ENCODE data around the gene SGMS1. TPM values are rescaled to one million over a fixed set of nuclear protein-coding genes. Genes with fewer than 3 reads are reported as not detected.
"Not testable (repeated sequence)": the region's sequence is repeated elsewhere in the genome, so short reads cannot be mapped to it uniquely, and the experiment has no call there.

Gene SGMS1
- total RNA-seq, 1 donor from 2014 or later, result 111 TPM

- no peak for DNase-seq (ENCODE audit: low spot score)
Measured at GRCh38 chr10:50426485-50426884, 197.3 kb downstream of the SGMS1 start.

DNA sequence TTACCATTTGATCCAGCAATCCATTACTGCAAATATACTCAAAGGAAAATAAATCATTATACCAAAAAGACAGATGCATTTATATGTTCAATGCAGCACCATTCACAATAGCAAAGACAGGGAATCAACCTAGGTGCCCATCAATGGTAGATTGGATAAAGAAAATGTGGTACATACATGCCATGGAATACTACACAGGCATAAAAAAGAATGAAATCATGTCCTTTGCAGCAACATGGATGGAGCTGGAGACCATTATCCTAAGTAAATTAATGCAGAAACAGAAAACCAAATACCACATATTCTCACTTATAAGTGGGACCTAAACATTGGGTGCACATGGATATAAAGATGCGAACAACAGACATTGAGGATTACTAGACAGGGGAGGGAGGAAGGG is 198.5 kb downstream of the SGMS1 start:
- not testable (repeated sequence) for DNase-seq (ENCODE audit: low spot score)

DNA sequence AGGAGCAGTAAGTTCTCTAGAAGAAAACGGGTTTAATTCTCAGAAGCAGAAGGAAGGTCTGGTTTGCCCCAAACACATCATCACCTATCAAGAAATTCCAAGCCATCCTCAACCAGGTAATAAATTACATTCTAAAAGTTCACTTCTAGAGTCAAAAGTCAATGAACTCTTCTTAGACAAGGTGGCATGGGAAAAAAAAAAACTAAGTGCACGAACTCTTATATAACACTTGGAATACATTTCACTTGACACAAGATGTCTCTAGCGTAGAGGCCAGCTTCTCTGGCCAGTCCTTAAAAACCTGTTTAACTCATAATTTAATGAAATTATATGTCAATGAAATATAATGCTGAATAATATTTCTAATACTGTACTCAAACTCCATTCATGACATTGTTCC is 200.3 kb downstream of the SGMS1 start:
- no peak for DNase-seq (ENCODE audit: low spot score)

GRCh38 chr10:50422259-50422658 is 201.5 kb downstream of the SGMS1 start:
- peak; percentile 18 for DNase-seq (ENCODE audit: low spot score)

DNA sequence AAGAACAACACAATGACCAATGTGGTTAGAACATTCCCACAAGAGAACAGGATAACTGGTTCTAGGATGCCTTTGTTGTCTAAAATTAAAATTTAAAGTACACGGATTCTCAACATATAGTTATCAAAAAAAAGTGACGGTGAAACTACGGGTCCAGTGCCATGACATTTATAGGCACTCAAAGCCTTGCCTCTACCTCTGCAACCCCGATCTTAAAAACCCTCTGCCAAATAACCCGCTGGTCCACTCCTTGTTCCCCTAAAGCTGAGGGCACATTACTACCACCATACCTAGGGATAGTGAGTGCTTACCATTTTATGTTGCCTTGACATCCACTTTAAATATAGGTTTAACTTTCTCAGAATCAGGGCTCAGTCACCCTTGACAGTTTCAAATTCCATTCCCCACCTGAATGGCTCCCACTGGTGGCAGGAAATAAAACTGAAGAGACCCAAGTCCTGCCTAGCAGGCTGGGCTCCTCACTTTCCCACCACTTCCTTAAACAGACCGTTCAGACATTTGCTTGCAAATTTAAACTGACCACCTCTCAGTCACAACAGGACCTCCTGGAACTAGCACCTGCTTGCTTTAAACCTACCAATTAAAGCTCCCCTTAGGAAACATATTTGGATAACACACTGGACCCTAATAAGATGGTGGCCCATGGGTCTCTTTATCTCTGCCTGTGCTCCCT is 202.6 kb downstream of the SGMS1 start:
- DNase-seq (ENCODE audit: low spot score), result peak; percentile 34

DNA sequence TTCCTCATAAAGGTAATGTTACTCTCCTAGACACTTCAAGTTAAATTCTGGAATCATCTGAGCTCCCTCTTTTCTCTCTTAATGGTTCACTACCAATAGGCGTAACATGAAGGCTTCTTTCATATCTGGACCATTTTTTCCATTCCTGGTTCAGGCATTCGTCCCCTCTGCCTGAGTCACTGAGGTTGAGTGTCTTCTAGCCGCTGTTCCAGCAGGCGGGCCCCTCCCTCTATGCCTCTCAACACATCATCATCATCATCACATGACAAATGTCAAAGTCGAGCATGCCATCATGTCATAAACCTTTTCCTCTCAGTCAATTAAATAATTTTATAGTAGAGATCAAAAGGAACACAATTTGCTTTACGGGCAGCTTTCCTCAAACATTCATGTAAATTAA is 203.6 kb downstream of the SGMS1 start:
- no peak for DNase-seq (ENCODE audit: low spot score)

GRCh38 chr10:50419756-50420155 is 204.0 kb downstream of the SGMS1 start:
- DNase-seq (ENCODE audit: low spot score), result no peak

DNA sequence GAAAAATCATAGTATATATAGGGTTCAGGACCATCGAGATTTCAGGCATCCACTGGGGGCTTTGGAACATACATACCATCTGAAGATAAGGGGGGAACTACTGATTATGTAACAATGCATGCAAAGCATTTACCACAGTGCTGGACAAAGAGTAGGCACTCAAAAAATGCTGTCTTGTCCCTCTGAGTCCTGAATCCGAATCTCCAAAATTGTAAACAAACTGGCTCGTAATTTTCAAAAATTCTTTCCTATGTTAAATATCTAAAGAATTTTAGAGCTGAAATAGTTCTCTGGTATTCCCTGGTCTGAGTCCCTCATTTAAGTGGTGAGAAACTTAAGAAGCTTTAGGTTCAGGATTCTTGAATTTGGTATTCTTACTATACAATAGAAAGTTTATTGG is 204.7 kb downstream of the SGMS1 start:
- DNase-seq (ENCODE audit: low spot score), result no peak

DNA sequence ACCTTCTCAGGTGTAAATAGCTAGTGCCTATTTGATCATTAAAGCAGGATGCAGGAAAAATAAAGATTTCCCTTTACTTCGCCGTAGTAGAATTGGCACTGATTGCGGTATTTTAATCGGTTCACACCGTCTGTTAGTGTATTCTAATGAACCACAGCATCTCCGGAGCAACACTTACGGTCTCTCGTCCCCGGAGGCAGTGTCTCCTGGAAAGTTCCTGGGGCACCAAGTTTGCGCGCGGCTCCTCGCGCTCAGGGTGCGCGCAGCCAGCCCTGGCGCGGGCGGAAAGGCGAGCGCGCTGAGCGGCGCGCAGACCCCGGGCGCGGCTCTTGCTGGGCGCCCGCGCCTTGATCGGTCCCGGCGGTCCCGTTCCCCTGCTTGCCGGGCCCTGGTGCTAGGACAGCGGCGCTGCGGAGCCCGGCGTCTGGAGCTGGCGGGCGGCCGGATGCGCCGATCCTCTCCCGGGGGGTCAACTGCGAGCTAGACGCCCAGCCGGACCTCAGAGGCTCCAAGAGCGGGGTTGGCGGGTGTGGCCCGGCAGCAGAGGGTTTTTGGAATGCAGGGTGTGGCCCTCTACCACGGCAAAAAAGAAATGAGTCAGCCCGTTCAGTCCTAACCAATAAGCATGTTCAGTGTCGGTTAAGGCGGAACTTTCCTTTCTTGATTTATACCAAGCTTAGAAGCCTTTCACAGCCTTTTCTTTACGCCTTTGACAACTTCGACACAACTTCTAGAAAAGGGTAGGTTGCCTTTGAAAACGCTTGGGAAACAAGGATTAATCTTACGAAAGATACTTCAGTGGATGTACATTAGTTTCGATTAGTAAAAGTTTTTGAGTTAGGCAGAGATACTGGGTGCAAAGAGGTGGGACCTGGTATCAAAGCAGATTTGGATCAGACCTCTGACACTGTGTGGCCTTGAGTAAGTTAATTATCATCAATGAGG is 205.6 kb downstream of the SGMS1 start:
- peak; percentile 92 for DNase-seq (ENCODE audit: low spot score)

DNA sequence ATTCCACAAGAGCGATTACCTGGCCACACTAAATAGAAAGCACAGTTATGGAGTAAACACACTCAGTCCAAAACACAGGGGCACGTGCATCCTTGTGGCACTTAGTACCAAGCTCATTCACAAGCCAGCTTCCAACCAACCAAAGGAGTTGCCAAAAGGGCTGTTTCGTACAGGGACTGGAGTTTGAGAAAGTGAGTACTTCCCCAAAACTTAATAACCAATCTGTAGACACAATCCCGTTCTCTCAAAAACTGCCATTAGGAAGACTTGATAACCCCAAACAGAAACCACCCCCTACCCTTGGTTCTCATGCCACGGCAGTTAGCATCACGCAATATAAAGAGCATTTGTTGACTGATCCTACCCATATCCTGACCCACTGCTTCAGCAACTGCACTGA is 206.3 kb downstream of the SGMS1 start:
- DNase-seq (ENCODE audit: low spot score), result no peak

DNA sequence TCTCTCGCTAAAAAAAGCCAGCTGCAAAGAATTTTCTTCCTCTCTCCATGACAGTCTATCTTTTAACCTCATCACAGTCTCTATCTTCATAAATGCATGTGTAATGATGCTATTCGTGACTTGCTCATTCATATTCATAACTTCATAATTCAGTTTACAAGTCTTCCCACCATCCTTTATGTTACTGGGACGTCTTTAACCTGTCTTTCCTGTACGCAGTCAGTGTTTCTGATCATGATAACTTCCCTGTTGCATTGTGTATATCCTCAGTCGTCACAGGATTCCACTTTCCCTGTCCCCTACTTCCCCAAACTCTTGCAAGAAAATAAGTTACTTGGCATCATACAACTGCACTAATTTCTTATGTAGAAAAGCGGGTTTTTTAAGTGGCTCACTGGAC is 206.9 kb downstream of the SGMS1 start:
- peak; percentile 29 for DNase-seq (ENCODE audit: low spot score)

DNA sequence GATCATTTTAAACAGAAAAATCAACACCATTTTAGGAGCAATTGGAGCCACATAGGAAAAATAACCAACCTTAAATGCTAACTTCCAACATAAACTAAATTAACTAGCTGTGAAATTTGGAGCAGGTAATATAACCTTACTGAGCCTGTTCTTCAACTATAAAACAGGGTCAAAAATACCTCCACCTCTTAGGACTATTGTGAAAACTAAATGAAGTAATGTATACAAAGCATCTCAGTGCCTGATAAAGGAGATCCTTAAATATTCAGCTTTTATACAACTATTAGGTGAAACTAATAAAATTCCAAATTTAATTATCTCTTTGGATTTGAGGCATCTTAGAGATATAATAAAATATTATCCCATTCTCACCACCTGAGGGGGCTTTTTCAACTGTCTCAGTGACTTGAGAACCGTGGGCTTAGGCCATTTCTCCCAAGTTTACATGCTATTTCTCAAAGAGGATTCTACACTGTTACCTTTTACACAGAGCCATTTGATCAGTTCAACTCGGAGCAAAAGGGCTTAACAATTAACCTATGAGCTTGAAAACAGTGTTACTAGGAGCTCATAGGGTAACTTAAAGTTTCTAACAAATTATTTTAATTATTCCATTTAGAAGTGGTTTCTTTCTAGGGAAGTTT is 207.5 kb downstream of the SGMS1 start:
- peak; percentile 19 for DNase-seq (ENCODE audit: low spot score)

DNA sequence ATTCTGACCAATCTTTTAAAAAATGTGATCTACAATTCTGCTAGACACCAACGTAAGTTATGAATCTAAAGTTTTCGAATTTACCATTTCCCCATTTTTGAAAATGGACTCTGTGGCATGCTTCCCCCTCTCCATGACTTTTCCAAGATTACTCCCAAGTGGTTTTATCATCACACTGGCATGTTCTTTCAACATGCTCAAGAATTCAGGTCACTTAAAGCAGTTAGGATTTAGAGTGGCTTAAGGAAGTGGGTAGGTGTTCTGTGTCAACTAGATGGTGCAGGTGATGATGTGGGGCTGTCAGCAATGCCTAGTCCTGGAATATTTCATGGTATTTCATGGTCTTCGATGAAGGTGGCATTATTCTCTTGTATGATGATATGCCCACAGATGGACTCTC is 208.5 kb downstream of the SGMS1 start:
- no peak for DNase-seq (ENCODE audit: low spot score)

DNA sequence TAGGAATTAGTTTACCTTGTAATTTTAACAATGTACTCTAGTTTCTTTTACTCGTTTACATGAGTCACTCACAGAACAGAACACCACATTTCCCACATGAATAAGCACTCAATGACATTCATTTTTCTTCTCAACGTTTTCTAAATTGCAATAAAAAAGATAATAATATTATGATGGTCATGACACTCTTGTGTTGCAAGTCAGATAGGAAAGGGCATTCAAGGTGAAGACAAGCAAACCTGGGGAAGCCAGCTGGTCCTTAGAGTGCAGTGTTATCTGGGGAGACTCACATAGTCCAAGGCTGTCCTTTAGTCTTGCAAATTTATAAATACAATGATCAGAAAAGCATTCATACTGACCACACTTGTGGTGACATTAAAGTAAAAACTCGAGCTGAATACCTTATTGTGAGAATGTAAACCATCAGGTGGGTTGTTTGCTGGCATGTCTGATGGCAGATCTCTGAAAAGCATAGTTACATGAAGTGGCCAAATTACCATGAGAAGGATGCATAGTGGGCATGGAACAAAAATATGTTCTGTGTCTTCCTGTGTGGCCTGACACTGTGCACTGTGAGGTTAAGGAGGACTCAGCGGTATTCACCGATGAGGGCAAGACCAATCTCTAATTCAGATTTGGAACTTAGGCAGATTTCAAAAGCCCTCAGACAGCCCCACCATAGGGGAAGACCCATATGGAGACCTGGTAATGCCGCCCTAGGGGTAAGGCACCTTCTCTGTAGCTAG is 213.5 kb downstream of the SGMS1 start:
- DNase-seq (ENCODE audit: low spot score), result no peak

GRCh38 chr10:50407076-50407801 is 216.5 kb downstream of the SGMS1 start:
- DNase-seq (ENCODE audit: low spot score), result no peak

GRCh38 chr10:50406457-50407070 is 217.2 kb downstream of the SGMS1 start:
- DNase-seq (ENCODE audit: low spot score), result no peak

GRCh38 chr10:50405723-50406122 is 218.0 kb downstream of the SGMS1 start:
- no peak for DNase-seq (ENCODE audit: low spot score)

- no peak for DNase-seq (ENCODE audit: low spot score)
Measured at GRCh38 chr10:50404021-50404773, 219.6 kb downstream of the SGMS1 start.

GRCh38 chr10:50403074-50403473 is 220.7 kb downstream of the SGMS1 start:
- no peak for DNase-seq (ENCODE audit: low spot score)

GRCh38 chr10:50402466-50402865 is 221.3 kb downstream of the SGMS1 start:
- no peak for DNase-seq (ENCODE audit: low spot score)

All from umbilical cord (tissue), 2 donors.